Measurements from ENCODE around the gene MAN2A1.

DNA sequence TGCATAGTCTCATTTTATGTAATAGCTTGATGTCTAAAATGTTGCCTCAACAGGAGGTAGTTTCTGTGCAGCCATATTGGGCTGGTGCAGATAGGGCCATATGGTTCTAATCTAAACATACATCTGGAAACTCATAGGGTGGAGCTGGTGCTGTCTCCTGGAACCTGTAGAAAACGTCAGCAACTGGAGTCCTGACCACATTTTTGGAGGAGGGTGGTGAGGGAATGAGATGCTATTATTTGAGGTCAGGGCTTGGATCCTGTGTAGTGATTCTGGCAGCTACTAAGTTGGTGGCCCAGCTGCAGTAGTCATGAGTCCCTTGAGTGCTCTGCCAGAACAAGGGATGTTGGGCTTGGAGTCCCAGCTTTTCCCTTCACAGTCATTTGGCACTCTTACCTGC is 14.1 kb downstream of the MAN2A1 start:
- TF ChIP-seq RAD21 (IDR thresholded peaks at IDR 0.05; ENCODE audit: low read depth) (no peak), TAF1 (IDR thresholded peaks at IDR 0.05; ENCODE audit: low read depth) (no peak), YY1 (IDR thresholded peaks at IDR 0.05; ENCODE audit: low read depth) (no peak), FOXM1 (IDR thresholded peaks at IDR 0.05; ENCODE audit: borderline replicate concordance, low read depth) (no peak), EP300 (IDR thresholded peaks at IDR 0.05; ENCODE audit: borderline replicate concordance) (no peak), NFIC (IDR thresholded peaks at IDR 0.05) (no peak), ZBTB7A (IDR thresholded peaks at IDR 0.05; ENCODE audit: low read depth) (no peak), CREB1 (IDR thresholded peaks at IDR 0.05; ENCODE audit: low read depth) (no peak)
- TF ChIP-seq, protein P1, sequence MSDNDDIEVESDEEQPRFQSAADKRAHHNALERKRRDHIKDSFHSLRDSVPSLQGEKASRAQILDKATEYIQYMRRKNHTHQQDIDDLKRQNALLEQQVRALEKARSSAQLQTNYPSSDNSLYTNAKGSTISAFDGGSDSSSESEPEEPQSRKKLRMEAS (IDR thresholded peaks at IDR 0.05), result no peak
- TF ChIP-seq, protein P2, sequence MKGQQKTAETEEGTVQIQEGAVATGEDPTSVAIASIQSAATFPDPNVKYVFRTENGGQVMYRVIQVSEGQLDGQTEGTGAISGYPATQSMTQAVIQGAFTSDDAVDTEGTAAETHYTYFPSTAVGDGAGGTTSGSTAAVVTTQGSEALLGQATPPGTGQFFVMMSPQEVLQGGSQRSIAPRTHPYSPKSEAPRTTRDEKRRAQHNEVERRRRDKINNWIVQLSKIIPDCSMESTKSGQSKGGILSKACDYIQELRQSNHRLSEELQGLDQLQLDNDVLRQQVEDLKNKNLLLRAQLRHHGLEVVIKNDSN (IDR thresholded peaks at IDR 0.05), result no peak
- TF ChIP-seq, protein P3, sequence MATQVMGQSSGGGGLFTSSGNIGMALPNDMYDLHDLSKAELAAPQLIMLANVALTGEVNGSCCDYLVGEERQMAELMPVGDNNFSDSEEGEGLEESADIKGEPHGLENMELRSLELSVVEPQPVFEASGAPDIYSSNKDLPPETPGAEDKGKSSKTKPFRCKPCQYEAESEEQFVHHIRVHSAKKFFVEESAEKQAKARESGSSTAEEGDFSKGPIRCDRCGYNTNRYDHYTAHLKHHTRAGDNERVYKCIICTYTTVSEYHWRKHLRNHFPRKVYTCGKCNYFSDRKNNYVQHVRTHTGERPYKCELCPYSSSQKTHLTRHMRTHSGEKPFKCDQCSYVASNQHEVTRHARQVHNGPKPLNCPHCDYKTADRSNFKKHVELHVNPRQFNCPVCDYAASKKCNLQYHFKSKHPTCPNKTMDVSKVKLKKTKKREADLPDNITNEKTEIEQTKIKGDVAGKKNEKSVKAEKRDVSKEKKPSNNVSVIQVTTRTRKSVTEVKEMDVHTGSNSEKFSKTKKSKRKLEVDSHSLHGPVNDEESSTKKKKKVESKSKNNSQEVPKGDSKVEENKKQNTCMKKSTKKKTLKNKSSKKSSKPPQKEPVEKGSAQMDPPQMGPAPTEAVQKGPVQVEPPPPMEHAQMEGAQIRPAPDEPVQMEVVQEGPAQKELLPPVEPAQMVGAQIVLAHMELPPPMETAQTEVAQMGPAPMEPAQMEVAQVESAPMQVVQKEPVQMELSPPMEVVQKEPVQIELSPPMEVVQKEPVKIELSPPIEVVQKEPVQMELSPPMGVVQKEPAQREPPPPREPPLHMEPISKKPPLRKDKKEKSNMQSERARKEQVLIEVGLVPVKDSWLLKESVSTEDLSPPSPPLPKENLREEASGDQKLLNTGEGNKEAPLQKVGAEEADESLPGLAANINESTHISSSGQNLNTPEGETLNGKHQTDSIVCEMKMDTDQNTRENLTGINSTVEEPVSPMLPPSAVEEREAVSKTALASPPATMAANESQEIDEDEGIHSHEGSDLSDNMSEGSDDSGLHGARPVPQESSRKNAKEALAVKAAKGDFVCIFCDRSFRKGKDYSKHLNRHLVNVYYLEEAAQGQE (IDR thresholded peaks at IDR 0.05; ENCODE audit: low read depth), result no peak
